GM21529 (cell line): Measurements from ENCODE around the gene PDCD7.
"Not testable (repeated sequence)": the region's sequence is repeated elsewhere in the genome, so short reads cannot be mapped to it uniquely, and the experiment has no call there.

Experiments used
- ATAC-seq: cut with Tn5 transposase; IDR thresholded peaks from one replicate; pipeline ENCODE4 v1.9.1; 2021; ENCODE audit not compliant: unreplicated experiment

The PDCD7 gene

DNA sequence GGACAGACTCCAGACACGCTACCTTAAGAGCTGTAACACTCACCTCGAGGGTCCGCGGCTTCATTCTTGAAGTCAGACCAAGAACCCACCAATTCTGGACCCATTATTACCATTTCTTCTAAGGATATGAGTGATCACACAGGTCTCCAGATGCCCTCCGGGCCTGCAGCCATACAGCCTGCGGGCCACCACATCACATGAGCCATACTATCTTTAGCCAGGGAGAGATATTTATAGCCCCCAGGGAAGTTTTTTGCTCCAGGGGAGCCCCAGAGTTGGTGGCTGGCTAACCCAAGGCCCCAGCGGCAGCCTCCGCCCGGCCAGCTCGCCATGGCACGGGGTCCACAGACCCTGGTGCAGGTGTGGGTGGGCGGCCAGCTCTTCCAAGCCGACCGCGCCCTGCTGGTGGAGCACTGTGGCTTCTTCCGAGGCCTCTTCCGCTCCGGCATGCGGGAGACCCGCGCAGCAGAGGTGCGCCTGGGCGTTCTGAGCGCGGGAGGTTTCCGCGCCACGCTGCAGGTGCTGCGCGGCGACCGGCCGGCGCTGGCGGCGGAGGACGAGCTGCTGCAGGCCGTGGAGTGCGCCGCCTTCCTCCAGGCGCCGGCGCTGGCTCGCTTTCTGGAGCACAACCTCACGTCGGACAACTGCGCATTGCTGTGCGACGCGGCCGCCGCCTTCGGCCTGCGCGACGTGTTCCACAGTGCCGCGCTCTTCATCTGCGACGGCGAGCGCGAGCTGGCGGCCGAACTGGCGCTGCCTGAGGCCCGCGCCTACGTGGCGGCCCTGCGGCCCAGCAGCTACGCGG, 56.9 kb downstream of the PDCD7 start, which contains the start of gene KBTBD13:
TSS of gene KBTBD13 (plus strand) at position 261 of the 805 bp plus-strand sequence. CDS start at position 331, 70 bp downstream.
- no peak for ATAC-seq

DNA sequence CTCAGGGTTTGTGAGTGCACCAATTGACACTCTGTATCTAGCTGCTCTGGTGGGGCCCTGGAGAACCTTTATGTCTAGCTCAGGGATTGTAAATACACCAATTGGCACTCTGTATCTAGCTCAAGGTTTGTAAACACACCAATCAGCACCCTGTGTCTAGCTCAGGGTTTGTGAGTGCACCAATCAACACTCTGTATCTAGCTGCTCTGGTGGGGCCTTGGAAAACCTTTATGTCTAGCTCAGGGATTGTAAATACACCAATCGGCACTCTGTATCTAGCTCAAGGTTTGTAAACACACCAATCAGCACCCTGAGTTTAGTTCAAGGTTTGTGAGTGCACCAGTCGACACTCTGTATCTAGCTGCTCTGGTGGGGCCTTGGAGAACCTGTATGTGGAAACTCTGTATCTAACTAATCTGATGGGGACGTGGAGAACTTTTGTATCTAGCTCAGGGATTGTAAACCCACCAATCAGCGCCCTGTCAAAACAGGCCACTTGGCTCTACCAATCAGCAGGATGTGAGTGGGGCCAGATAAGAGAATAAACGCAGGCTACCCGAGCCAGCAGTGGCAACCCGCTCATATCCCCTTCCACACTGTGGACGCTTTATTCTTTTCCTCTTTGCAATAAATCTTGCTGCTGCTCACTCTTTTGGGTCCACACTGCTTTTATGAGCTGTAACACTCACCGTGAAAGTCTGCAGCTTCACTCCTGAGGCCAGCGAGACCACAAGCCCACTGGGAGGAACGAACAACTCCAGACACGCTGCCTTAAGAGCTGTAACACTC, 57.8 kb downstream of the PDCD7 start:
- ATAC-seq: not testable (repeated sequence)

DNA sequence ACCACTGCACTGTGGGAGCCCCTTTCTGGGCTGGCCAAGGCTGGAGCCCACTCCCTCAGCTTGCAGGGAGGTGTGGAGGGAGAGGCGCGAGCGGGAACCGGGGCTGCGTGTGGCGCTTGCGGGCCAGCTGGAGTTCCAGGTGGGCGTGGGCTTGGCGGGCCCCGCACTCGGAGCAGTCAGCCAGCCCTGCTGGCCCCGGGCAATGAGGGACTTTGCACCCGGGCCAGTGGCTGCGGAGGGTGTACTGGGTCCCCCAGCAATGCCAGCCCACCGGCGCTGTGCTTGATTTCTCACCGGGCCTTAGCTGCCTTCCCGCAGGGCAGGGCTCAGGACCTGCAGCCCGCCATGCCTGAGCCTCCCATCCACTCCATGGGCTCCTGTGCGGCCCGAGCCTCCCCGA, 58.7 kb downstream of the PDCD7 start:
- not testable (repeated sequence) for ATAC-seq

DNA sequence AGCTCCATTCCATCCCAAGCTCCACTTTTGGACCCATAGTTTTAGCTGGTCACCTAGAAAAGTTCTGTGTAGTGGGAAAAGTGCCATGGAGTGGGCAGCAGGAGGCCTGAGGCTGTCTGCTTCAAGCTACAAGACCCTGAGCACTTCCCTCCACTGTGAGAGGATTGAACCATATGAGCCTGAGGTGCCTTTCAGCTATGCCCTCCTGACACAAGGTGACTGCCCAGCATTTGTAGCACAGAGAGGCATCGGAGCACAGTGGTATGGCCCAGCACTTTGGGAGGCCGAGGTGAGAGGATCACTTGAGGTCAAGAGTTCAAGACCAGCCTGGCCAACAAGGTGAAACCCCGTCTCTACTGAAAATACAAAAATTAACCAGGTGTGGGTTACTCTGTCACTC, 61.0 kb downstream of the PDCD7 start:
- no peak for ATAC-seq

DNA sequence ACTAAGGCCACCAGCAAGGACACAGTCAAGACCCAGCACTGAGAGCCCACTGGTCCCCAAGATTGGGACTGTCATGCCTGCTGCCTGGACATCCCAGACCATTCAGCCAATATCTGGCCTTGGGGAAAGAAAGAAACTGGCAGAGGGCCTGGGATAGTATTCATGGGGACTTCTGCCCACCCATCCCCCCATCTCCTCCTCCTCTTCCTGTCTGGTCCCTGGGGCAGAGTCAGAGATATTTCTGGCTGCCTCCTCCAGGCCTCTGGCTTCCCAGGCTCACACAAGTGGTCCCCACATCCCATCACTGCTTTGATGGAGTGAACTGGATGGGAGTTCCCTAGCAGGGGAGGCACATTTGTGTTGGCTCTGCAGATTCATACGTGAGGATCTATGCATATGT, 61.6 kb downstream of the PDCD7 start:
- ATAC-seq: no peak

DNA sequence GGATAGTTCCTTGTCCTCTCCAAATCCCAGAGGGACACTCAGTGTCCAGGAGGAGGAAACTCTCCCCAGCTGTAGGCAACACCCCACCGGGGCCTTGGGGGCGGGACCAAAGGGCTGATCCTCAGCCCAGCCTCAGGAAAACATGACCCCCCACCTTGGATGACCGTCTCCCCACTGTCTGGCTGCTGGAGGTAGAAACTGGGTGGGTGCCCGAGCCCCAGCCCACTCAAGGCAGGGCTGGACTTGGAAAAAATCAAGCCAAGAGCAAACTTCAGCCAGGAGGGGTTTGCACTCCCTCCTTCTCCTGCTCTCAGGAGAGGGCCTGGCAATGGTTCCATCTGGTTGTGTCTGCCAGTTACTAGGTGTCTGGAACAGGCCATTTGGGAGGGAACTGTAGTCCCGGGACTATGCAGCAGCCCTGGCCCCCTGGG, 62.2 kb downstream of the PDCD7 start:
- no peak for ATAC-seq

DNA sequence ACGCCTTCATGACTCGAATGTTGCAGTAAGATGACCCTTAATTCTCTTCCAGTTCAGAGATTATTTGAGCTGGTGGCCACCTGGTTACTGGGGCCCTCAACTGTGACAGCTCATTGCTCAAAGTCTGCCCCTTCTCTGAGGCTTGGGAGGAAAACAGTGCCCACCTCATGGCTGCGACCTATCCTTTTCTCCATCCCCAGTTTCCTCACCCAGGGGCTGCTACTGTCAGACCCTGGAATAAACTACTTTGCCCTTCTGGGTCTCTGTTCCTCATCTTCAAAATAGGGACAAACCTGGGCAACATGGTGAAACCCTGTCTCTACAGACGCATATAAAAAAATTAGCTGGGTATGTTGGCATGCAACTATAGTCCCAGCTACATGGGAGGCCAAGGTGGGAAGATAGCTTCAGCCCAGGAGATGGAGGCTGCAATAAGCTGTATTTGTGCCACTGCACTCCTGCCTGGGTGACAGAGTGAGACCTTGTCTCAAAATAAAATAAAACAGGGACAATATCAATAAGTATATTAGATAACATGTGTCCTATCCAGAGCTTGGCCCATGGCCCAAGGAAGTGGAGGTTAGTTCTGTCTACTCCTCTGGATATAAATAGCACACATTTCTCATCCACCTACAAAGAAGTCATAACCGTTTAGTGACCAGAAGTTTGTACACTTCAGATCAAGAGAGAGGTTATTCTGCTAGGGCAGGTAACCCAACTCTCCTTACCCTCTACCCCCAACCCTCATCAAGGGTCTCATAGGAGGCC, 63.6 kb downstream of the PDCD7 start:
- no peak for ATAC-seq

DNA sequence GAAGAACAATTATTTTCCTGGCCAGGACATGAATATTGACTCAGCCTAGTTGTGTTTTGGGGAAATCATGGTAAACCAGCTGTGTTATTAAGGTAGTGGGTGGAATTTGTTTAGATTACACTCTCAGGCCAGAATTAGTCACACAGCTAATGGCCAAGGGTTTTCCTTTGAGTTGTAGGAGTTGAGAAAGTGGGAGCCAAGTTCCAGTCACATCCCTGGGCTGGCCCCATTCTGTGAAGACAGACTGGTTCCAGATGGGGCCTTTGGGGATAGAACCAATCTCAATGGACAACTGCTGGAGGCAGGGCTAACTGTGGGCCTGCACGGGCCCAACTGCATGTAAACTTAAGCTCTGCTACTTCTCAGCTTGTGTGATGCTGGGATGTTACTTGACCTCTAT, 64.4 kb downstream of the PDCD7 start:
- no peak for ATAC-seq

DNA sequence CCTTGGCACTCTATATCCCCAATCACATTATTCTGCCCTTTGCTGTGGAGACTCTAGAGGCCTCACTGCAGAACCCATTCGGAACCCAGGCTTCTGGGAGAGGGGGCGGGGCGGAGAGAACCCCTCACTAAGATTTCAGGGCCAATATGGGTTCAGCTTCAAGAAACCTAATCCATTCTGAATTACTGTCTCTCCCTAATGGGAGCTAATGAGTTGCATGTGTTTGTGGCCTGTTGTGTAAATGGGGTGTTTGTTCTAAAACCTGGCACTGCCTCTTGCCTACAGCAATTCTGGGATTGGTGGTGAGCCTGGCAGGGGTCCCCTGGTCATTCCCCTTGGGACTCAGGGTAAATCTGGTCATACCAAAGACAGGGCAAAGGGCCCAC, 65.2 kb downstream of the PDCD7 start:
- ATAC-seq: no peak

DNA sequence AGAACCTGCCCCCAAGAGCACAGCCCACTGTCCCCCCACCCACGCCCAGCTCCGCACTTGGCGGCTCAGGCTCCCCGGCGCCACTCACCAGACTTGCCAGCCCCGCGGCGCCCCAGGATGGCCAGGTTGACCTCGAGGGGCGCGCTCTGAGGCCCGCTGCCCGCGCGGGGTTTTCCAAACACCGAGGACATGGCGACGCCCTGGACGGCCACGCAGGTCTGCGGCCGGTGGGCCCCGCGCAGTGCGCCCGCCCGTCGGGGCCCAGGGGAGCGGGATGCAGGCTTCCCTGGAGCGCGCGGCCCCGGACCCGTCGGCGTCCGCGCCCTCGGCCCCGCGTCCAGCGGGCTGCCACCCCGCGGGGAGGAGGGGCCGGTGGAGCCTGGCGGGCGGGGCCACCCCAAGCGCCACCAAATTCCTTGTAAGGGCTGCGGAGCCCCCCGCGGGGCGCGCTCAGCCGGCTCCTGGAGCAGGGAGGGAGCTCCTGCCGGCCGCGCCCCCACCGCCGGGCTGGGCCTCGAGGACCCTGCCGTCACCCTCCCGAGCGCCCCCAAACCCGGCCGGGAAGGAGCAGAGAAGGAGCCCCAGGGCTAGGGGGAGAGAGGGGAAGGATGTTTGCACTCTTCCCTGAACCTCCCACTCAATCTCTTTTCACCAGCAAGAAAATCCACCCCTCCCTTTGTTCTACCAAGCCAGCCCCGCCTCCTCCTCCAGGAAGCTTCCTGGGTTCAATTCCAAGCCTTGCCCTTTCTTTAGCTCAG, 65.8 kb downstream of the PDCD7 start, which contains the start of gene RASL12:
TSS of gene RASL12 (minus strand) at position 347 of the 758 bp plus-strand sequence. CDS start at position 191, 156 bp downstream.
- ATAC-seq: no peak
